SIG-M5 treated with dmso at 0.1 percent for 504 hours (cell line): ENCODE data around the gene RBFOX2.
A peak's percentile ranks its signal among the peaks of the same experiment; 100 is the strongest.
"Not testable (repeated sequence)": the region's sequence is repeated elsewhere in the genome, so short reads cannot be mapped to it uniquely, and the experiment has no call there.

Experiments used
- DNase-seq: peaks from one replicate; lab custom pipeline; 2025; ENCODE audit not compliant: unreplicated experiment; lab: John Stamatoyannopoulos, UW

Gene RBFOX2

DNA sequence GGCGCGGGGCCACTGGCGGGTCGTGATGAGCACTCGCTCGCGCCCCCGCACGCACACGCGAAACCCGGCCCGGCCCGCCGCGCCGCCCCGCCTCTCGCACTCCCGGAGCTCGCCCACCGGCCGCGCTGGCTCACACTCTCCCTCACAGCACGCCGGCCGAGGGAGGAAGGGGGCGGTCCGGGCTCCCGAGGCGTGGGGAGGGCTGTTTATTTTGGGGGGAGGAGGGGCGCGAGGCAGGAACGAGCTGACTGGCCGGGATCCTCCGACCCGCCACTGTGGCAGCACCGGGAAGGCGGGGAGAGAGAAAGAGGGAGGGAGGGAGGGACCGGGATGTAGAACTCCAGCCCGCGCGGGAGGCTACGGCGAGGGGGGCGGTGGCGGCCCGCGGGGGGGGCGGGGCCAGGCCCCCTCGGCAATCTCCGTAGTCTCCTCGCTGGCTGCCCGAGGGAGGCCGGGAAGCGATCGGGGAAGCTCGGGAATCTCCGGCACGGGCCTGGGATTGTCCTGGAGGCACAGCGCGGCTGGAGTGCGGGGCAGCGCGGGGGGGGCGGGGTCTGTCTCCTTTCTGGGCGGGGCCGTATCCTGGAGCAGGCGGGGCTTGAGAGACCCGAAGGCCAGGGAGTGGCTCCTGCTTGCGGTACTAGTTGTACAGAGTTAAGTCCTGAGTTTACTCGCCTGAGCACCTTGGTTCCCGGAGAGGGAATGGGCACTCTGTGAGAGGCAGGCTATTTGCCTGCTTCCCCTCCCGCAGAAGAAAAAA is at the start of gene RBFOX2:
Gene RBFOX2, minus strand, starts transcription at position 179 of the 760 bp plus-strand sequence. CDS start 399 bp downstream, outside the sequence.
- DNase-seq: peak; percentile 88

DNA sequence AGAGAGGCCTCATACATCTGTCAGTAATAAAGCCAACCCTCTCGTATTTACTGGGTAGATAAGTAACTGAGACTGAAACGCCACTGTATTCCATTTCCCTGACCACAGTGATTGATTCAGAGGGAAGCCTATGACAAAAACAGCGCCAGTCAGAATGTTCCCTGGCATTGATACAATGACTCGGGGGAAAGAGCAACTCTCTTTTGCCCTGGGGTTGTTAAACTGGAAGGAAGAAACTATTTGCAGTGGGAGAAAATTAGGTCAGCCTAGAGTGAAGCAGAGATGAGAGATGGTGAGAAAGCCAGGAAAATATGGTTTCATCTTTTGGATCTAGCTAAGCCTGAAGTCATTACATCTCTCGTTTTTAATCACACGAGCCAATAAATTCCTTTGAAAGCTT is 48.6 kb upstream of the RBFOX2 start:
- no peak for DNase-seq

DNA sequence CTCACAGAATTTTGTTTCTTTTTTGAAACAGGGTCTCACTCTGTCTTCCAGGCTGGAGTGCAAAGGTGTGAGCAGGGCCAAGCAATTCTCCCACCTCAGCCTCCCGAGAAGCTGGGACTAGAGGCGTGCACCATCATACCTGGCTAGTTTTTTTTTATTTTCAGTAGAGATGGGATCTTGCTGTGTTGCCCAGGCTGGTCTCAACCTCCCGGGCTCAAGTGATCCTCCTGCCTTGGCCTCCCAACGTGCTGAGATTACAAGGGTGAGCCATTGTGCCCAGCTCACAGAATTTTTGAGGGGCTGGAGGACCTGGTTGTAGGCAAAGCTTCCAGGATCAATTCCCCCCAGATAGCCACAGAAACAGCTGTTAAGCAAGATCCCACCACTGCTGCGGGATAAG is 47.1 kb upstream of the RBFOX2 start:
- DNase-seq: no peak

- DNase-seq: no peak
Observed at GRCh38 chr22:36075230-36075629, 46.6 kb upstream of the RBFOX2 start.

DNA sequence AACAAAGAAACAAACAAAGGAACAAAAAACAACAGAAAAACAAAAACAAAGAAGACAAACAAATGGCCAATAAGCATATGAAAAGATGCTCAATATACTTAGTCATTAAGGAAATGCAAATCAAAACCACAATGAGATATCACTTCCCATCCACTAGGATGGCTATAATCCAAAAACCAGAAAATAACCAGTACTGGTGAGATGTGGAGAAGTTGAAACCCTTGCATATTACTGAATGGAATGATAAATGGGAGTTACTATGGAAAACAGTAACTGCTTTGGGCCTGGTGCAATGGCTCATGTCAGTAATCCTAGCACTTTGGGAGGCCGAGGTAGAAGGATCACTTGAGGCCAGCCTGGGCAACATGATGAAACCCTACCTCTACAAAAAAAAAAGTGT is 44.9 kb upstream of the RBFOX2 start:
- no peak for DNase-seq

- not testable (repeated sequence) for DNase-seq
Observed at GRCh38 chr22:36070645-36071044, 42.0 kb upstream of the RBFOX2 start.

GRCh38 chr22:36069368-36069767 is 40.7 kb upstream of the RBFOX2 start:
- DNase-seq: no peak

GRCh38 chr22:36068776-36069344 is 40.2 kb upstream of the RBFOX2 start:
- no peak for DNase-seq

GRCh38 chr22:36067235-36067558 is 38.6 kb upstream of the RBFOX2 start:
- DNase-seq: no peak

DNA sequence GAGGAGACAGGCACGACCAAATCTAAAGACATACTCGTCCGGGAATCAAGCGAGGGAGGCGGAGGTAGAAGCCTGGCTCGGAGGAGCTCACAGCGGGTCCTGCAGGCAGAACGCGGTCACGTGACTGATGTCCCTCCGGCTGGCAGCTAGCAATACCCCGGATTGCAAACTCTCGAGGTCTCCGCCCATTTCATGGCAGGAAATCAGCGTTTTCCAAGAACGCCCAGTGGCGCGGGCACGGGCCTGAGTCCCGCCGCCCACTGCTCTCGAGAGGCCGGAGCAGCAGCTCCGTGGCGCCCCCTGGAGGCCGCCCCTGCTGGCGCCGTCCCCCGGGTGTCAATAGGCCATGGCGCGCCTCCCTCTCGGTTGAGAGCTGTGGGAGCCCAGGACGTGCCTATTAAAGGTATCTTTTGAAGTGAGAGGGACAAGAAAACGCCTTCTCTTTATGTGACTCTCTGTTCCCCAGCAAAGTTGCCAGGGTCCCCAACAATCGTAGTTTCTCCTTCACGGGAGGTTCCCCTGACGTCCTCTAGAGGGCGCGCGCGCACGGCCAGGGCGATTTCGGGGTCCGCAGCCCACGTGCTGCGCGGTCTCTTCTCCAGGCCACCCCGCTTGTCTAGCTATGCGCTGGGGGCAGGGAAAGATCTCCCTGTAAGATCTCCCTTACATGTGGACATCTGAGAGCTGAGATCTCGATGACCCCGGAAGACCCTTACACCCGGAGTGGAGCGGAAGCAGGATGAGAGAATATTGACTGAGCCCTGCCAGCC is 37.3 kb upstream of the RBFOX2 start:
- DNase-seq: peak; percentile 55

DNA sequence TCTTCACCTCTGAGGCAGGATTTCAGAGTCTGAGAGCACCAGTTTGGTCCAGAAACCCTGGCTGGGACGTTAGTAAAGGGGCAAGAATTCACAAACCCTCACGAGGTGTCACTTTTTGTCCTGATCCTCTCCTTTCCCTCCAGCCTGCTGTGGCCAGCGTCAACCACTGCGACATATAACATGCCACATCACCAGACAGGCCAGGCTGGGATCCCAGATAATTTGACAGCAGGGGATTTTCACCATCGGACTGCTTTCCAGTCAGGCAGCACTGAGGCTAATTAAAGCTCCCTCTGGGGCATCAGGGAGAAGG is 36.8 kb upstream of the RBFOX2 start:
- no peak for DNase-seq

DNA sequence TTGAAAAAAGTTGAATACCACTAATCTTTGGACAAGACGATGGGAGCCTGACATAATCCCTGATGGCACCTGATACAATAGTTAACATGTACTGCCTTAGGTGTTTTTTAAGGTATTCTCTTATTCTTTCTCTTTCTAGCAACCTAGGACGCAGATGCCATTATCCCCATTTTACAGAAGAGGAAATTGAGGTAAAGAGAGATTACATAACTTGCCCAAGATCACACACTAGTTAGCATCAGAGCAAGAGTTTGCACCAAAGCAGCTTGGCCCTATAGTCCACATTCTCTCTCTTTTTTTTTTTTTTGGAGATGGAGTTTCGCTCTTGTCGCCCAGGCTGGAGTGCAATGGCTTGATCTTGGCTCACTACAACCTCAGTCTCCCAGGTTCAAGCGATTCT is 35.7 kb upstream of the RBFOX2 start:
- DNase-seq: no peak

GRCh38 chr22:36056980-36057379 is 28.4 kb upstream of the RBFOX2 start:
- no peak for DNase-seq

- DNase-seq: no peak
Observed at GRCh38 chr22:36055376-36056295, 27.0 kb upstream of the RBFOX2 start.

DNA sequence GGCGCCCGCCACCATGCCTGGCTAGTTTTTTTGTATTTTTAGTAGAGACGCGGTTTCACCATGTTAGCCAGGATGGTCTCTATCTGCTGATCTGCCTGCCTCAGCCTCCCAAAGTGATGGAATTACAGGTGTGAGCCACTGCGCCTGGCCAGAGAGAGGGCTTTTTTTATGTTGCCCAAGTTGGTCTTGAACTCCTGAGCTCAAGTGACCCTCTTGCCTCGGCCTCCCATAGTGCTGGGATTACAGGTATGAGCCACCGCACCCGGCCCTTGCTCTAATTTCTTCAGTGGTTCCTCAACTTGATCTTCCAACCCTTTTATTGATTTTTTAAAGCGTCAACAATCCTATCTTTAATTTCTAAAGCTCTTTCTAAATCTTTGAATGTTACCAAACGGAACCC is 25.8 kb upstream of the RBFOX2 start:
- not testable (repeated sequence) for DNase-seq

- DNase-seq: no peak
Observed at GRCh38 chr22:36053242-36054147, 24.9 kb upstream of the RBFOX2 start.

GRCh38 chr22:36052505-36052941 is 23.9 kb upstream of the RBFOX2 start:
- DNase-seq: peak; percentile 39

DNA sequence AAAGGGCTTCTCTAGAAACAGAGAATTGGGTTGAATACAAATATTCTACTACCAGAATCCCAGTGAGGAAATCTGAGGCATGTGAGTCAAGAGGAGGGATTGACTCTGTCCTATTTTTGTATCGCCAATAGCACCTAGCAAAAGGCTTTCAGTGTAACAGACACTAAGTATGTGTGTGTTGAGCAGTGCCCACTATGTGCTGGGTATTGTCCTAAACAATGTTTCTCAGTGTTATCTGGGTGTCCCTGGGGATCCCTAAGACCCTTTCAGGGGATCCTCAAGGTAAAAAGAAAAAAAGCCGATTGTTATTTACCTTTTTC is 21.0 kb upstream of the RBFOX2 start:
- DNase-seq: no peak

- DNase-seq: no peak
Observed at GRCh38 chr22:36048911-36049677, 20.5 kb upstream of the RBFOX2 start.

GRCh38 chr22:36044517-36044916 is 15.9 kb upstream of the RBFOX2 start:
- DNase-seq: not testable (repeated sequence)
